Skeletal muscle cell (primary cell): ENCODE results near the gene IFNGR2.
A peak's percentile ranks its signal among the peaks of the same experiment; 100 is the strongest.
"Not testable (repeated sequence)": the region's sequence is repeated elsewhere in the genome, so short reads cannot be mapped to it uniquely, and the experiment has no call there.

Experiments used
- DNase-seq: peaks from one replicate; pipeline ENCODE4 v3.0.0-alpha.2; 2010; ENCODE audit warnings: low read depth
- H3K4me3 ChIP-seq: 2 replicates; pipeline ENCODE4 v1.5.1; 2011; ENCODE audit warnings: low read depth, mild to moderate bottlenecking, control low read depth, low read length, moderate library complexity

Gene IFNGR2

GRCh38 chr21:33403128-33403785 is at the start of gene IFNGR2:
TSS of gene IFNGR2 (plus strand) at chr21:33403413. CDS start at chr21:33403544, 131 bp downstream.
- no peak for DNase-seq
- H3K4me3 ChIP-seq = peak within 1 kb of the TSS; percentile 77

GRCh38 chr21:33355355-33355754 is 47.9 kb upstream of the IFNGR2 start:
- H3K4me3 ChIP-seq = no peak overlapping the region
- no peak for DNase-seq

- H3K4me3 ChIP-seq = no peak overlapping the region
- peak; percentile 17 for DNase-seq
Observed at GRCh38 chr21:33355996-33356395, 47.2 kb upstream of the IFNGR2 start.

- H3K4me3 ChIP-seq = no peak overlapping the region
- no peak for DNase-seq
Observed at GRCh38 chr21:33357177-33357576, 46.0 kb upstream of the IFNGR2 start.

GRCh38 chr21:33359446-33359845 is 43.8 kb upstream of the IFNGR2 start:
- DNase-seq = no peak

GRCh38 chr21:33360281-33360680 is 42.9 kb upstream of the IFNGR2 start:
- H3K4me3 ChIP-seq = no peak overlapping the region

More at GRCh38 chr21:33359446-33359845, 43.8 kb upstream of the IFNGR2 start:
- no peak overlapping the region for H3K4me3 ChIP-seq

GRCh38 chr21:33360881-33361602 is 42.2 kb upstream of the IFNGR2 start:
- peak; percentile 37 for DNase-seq
- no peak overlapping the region for H3K4me3 ChIP-seq

More at GRCh38 chr21:33360281-33360680, 42.9 kb upstream of the IFNGR2 start:
- no peak for DNase-seq

GRCh38 chr21:33362044-33362555 is 41.1 kb upstream of the IFNGR2 start:
- no peak for DNase-seq
- no peak overlapping the region for H3K4me3 ChIP-seq

GRCh38 chr21:33363911-33364609 is 39.2 kb upstream of the IFNGR2 start:
- H3K4me3 ChIP-seq, DNase-seq: not testable (repeated sequence)

- DNase-seq = no peak
- no peak overlapping the region for H3K4me3 ChIP-seq
Observed at GRCh38 chr21:33364830-33365229, 38.4 kb upstream of the IFNGR2 start.

- DNase-seq = no peak
- H3K4me3 ChIP-seq = no peak overlapping the region
Observed at GRCh38 chr21:33367309-33367973, 35.8 kb upstream of the IFNGR2 start.

- H3K4me3 ChIP-seq = no peak overlapping the region
- DNase-seq = no peak
Observed at GRCh38 chr21:33368124-33368523, 35.1 kb upstream of the IFNGR2 start.

- no peak overlapping the region for H3K4me3 ChIP-seq
- DNase-seq = no peak
Observed at GRCh38 chr21:33368576-33368975, 34.6 kb upstream of the IFNGR2 start.

GRCh38 chr21:33369586-33369985 is 33.6 kb upstream of the IFNGR2 start:
- DNase-seq = no peak
- no peak overlapping the region for H3K4me3 ChIP-seq

- DNase-seq = no peak
- no peak overlapping the region for H3K4me3 ChIP-seq
Observed at GRCh38 chr21:33370305-33370704, 32.9 kb upstream of the IFNGR2 start.

GRCh38 chr21:33371366-33371765 is 31.8 kb upstream of the IFNGR2 start:
- DNase-seq = no peak
- no peak overlapping the region for H3K4me3 ChIP-seq

GRCh38 chr21:33372582-33372981 is 30.6 kb upstream of the IFNGR2 start:
- DNase-seq = no peak
- no peak overlapping the region for H3K4me3 ChIP-seq

GRCh38 chr21:33373451-33373850 is 29.8 kb upstream of the IFNGR2 start:
- H3K4me3 ChIP-seq = no peak overlapping the region
- DNase-seq = no peak

GRCh38 chr21:33374080-33374449 is 29.1 kb upstream of the IFNGR2 start:
- no peak overlapping the region for H3K4me3 ChIP-seq

More at GRCh38 chr21:33374080-33374449, 29.1 kb upstream of the IFNGR2 start:
- no peak for DNase-seq
